GM21515 (cell line): ENCODE measurements around the gene MTARC1.

Experiments used
- ATAC-seq: cut with Tn5 transposase; IDR thresholded peaks from one replicate; pipeline ENCODE4 v1.9.1; 2021; ENCODE audit not compliant: unreplicated experiment

The MTARC1 gene

GRCh38 chr1:220769205-220769604 lies 17.5 kb upstream of the MTARC1 start:
- ATAC-seq, result no peak

GRCh38 chr1:220770245-220770913 lies 16.3 kb upstream of the MTARC1 start:
- ATAC-seq, result peak; percentile 71

- ATAC-seq, result no peak
Observed at GRCh38 chr1:220772846-220773245, 13.9 kb upstream of the MTARC1 start.

GRCh38 chr1:220775240-220775853 lies 11.4 kb upstream of the MTARC1 start:
- no peak for ATAC-seq

- no peak for ATAC-seq
Observed at GRCh38 chr1:220776254-220776653, 10.5 kb upstream of the MTARC1 start.

GRCh38 chr1:220776720-220777326 lies 9.9 kb upstream of the MTARC1 start:
- peak; percentile 80 for ATAC-seq

GRCh38 chr1:220783453-220783852 lies 3.3 kb upstream of the MTARC1 start:
- no peak for ATAC-seq

- ATAC-seq, result no peak
Observed at GRCh38 chr1:220784751-220785150, 2.0 kb upstream of the MTARC1 start.

GRCh38 chr1:220785166-220786056 lies 1.3 kb upstream of the MTARC1 start:
- no peak for ATAC-seq

GRCh38 chr1:220786057-220786336 lies 716 bp upstream of the MTARC1 start:
- ATAC-seq, result peak; percentile 3

GRCh38 chr1:220787069-220787619 lies 431 bp downstream of the MTARC1 start:
- ATAC-seq, result peak; percentile 45

GRCh38 chr1:220788900-220789299 lies 2.2 kb downstream of the MTARC1 start:
- no peak for ATAC-seq

- no peak for ATAC-seq
Observed at GRCh38 chr1:220789532-220790147, 2.9 kb downstream of the MTARC1 start.

- ATAC-seq, result no peak
Observed at GRCh38 chr1:220791285-220791684, 4.6 kb downstream of the MTARC1 start.

GRCh38 chr1:220791956-220792355 lies 5.2 kb downstream of the MTARC1 start:
- no peak for ATAC-seq

GRCh38 chr1:220796530-220796929 lies 9.8 kb downstream of the MTARC1 start:
- ATAC-seq, result no peak

- no peak for ATAC-seq
Observed at GRCh38 chr1:220797044-220797443, 10.3 kb downstream of the MTARC1 start.

GRCh38 chr1:220797553-220797952 lies 10.8 kb downstream of the MTARC1 start:
- no peak for ATAC-seq

GRCh38 chr1:220798338-220798737 lies 11.6 kb downstream of the MTARC1 start:
- no peak for ATAC-seq

- ATAC-seq, result no peak
Observed at GRCh38 chr1:220800262-220800661, 13.5 kb downstream of the MTARC1 start.
